Skeletal muscle tissue (tissue), 4 donors: ENCODE measurements around the gene KRTAP5-2. TPM values are rescaled to one million over a fixed set of nuclear protein-coding genes. Genes with fewer than 3 reads are reported as not detected.
A peak's percentile ranks its signal among the peaks of the same experiment; 100 is the strongest.

Experiments used
- H3K27ac ChIP-seq: one replicate; pipeline ENCODE4 v1.7.0; 2013; ENCODE audit warnings: mild to moderate bottlenecking, low read depth, low read length, inconsistent platforms
- H3K27me3 ChIP-seq, 3 donors: one replicate each; pipeline ENCODE4 v1.7.0; 2013; ENCODE audit warnings: low read length in 3 of 3; ENCODE audit not compliant: control insufficient read depth in 3 of 3, insufficient read depth in 3 of 3
- H3K36me3 ChIP-seq, 3 donors: one replicate each; pipeline ENCODE4 v1.7.0; 2013; ENCODE audit warnings: low read length in 3 of 3; ENCODE audit not compliant: control insufficient read depth in 3 of 3, insufficient read depth in 3 of 3
- H3K4me1 ChIP-seq, 3 donors: one replicate each; pipeline ENCODE4 v1.7.0; 2013; ENCODE audit warnings: low read length in 3 of 3, mild to moderate bottlenecking in 3 of 3; ENCODE audit not compliant: control insufficient read depth in 3 of 3, insufficient read depth in 3 of 3
- H3K4me3 ChIP-seq, 3 donors: one replicate each; pipeline ENCODE4 v1.7.0; 2013; ENCODE audit warnings: low read length in 3 of 3
- H3K9ac ChIP-seq, 3 donors: one replicate each; pipeline ENCODE4 v1.7.0; 2013; ENCODE audit warnings: low read length in 3 of 3, mild to moderate bottlenecking in 3 of 3, moderate library complexity in 2 of 3, low read depth in 1 of 3
- H3K9me3 ChIP-seq, 3 donors: one replicate each; pipeline ENCODE4 v1.7.0; 2013; ENCODE audit warnings: low read length in 3 of 3; ENCODE audit not compliant: control insufficient read depth in 3 of 3
- total RNA-seq: library from RNA; depleted of rRNA; stranded (reverse); fragments of >200 nt; gene quantifications from one replicate; pipeline ENCODE4 v1.2.3, GENCODE V29; 2014
- donor health status: Osteomylitis.

The KRTAP5-2 gene
- total RNA-seq, 1 donor from 2014 or later, result not detected

- Histone ChIP-seq H3K27ac (no peak overlapping the region), H3K4me3 (no peak overlapping the region), H3K36me3 (peaks cover 2 to 41% (median 12%) of the 10 kb centered on the region in 3 donors), H3K4me1 (peaks cover 19 to 83% (median 78%) of the 10 kb centered on the region in 3 donors), H3K9ac (no peak overlapping the region), H3K9me3 (no peaks in the 10 kb centered on the region), H3K27me3 (no peaks in the 10 kb centered on the region)
Observed at GRCh38 chr11:1563697-1564534, 34.2 kb downstream of the KRTAP5-2 start.

GRCh38 chr11:1563149-1563638 lies 34.9 kb downstream of the KRTAP5-2 start:
- Histone ChIP-seq H3K27me3 (no peaks in the 10 kb centered on the region), H3K36me3 (peaks cover 2 to 41% (median 12%) of the 10 kb centered on the region in 3 donors), H3K9ac (peak overlapping the region in 1 of 3 donors; percentile 25), H3K27ac (no peak overlapping the region), H3K9me3 (no peaks in the 10 kb centered on the region), H3K4me3 (no peak overlapping the region), H3K4me1 (peaks cover 26 to 83% (median 78%) of the 10 kb centered on the region in 3 donors)

DNA sequence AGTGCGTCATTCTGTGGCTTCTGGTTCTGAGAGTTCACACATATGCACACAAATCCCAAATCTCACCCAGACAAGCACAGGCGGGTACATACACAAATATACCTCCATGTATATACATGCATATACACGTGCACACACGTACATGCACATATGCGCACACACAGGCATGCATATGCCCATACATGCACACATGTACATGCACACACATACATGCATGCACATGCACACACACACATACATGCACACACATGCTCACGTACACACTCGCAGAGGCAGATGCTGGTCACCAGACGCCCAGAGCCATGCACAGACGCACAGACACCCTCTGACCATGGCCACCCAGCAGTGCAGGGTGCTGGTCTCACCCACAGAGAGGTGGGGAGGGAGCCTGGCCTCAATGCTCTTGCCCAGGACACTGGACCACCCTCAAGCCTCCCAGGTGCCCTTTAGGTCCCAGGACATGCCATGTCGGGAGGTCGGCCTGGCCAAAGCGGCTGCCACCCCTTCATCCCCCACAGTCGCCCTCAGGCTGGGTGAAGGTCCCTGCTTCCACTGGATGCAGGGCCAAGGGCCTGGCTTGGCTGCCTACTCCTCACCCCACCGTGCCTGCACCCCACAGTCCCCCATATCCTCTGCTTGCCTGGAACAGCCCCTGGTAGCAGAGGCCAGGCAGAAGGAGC lies 35.5 kb downstream of the KRTAP5-2 start:
- Histone ChIP-seq H3K36me3 (peaks cover 2 to 44% (median 13%) of the 10 kb centered on the region in 3 donors), H3K4me3 (no peak overlapping the region), H3K4me1 (peaks cover 23 to 77% (median 76%) of the 10 kb centered on the region in 3 donors), H3K27me3 (no peaks in the 10 kb centered on the region), H3K9ac (peak overlapping the region in 1 of 3 donors; percentile 33), H3K27ac (no peak overlapping the region), H3K9me3 (no peaks in the 10 kb centered on the region)

- H3K36me3 ChIP-seq, result peaks cover 2 to 50% (median 16%) of the 10 kb centered on the region in 3 donors
- H3K27me3 ChIP-seq, result no peaks in the 10 kb centered on the region
- no peak overlapping the region for H3K4me3 ChIP-seq
- no peak overlapping the region for H3K9ac ChIP-seq
- H3K27ac ChIP-seq, result no peak overlapping the region
- no peaks in the 10 kb centered on the region for H3K9me3 ChIP-seq
- peaks cover 18 to 71% (median 71%) of the 10 kb centered on the region in 3 donors for H3K4me1 ChIP-seq
Observed at GRCh38 chr11:1561955-1562354, 36.1 kb downstream of the KRTAP5-2 start.

GRCh38 chr11:1561266-1561665 lies 36.8 kb downstream of the KRTAP5-2 start:
- Histone ChIP-seq H3K36me3 (peaks cover 2 to 51% (median 16%) of the 10 kb centered on the region in 3 donors), H3K27ac (no peak overlapping the region), H3K4me3 (no peak overlapping the region), H3K27me3 (no peaks in the 10 kb centered on the region), H3K4me1 (peaks cover 17 to 64% (median 64%) of the 10 kb centered on the region in 3 donors), H3K9ac (peak overlapping the region in 1 of 3 donors; percentile 84), H3K9me3 (no peaks in the 10 kb centered on the region)

DNA sequence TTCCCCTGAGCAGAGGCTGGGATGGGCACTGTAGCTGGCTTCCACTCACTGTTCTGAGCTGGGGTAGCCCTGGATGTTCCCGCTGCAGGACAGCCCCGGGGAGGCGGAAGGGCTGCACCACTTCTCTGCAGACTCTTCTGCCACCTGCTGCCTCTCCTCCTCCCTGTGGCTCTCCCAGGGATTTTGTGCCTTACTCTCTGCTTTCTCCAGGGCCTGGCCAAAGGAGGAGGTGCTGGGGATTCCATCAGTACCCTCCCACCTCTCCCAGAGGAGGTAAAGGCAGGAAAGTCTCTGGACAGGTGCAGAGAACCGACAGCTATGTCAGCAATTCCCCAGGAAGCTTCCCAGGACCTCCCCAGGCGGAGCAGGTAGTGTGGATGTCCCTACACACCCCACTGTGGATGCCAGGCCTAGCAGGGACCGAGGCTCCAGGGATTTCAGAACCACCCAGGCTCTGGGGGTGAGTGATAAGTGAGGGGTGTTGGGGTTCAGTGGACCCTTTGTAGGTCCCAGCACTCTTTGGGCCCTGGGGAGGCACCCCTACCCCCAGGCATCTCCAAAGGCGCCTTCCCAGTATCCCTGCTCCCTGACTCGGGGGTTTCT lies 37.3 kb downstream of the KRTAP5-2 start:
- Histone ChIP-seq H3K27ac (no peak overlapping the region), H3K9ac (peak overlapping the region in 2 of 3 donors; percentile 16 to 84), H3K27me3 (no peaks in the 10 kb centered on the region), H3K4me1 (peaks cover 17 to 59% (median 58%) of the 10 kb centered on the region in 3 donors), H3K9me3 (no peaks in the 10 kb centered on the region), H3K4me3 (peak overlapping the region in 1 of 3 donors; percentile 22), H3K36me3 (peaks cover 2 to 51% (median 16%) of the 10 kb centered on the region in 3 donors)

- peaks cover 2 to 50% (median 16%) of the 10 kb centered on the region in 3 donors for H3K36me3 ChIP-seq
Observed at GRCh38 chr11:1560002-1560648, 38.0 kb downstream of the KRTAP5-2 start.

GRCh38 chr11:1559111-1559951 lies 38.8 kb downstream of the KRTAP5-2 start:
- Histone ChIP-seq H3K9ac (peak overlapping the region in 2 of 3 donors; percentile 71 to 84), H3K27ac (peak overlapping the region; percentile 89), H3K4me3 (peak overlapping the region in 2 of 3 donors; percentile 35 to 52), H3K36me3 (peaks cover 2 to 49% (median 16%) of the 10 kb centered on the region in 3 donors), H3K27me3 (no peaks in the 10 kb centered on the region), H3K9me3 (no peaks in the 10 kb centered on the region), H3K4me1 (peaks cover 17 to 54% (median 47%) of the 10 kb centered on the region in 3 donors)

More at GRCh38 chr11:1560002-1560648, 38.0 kb downstream of the KRTAP5-2 start:
- H3K9ac ChIP-seq, result peak overlapping the region in 2 of 3 donors; percentile 16 to 84
- no peaks in the 10 kb centered on the region for H3K27me3 ChIP-seq
- peaks cover 17 to 58% (median 53%) of the 10 kb centered on the region in 3 donors for H3K4me1 ChIP-seq
- H3K4me3 ChIP-seq, result peak overlapping the region in 1 of 3 donors; percentile 29
- H3K27ac ChIP-seq, result peak overlapping the region; percentile 89
- no peaks in the 10 kb centered on the region for H3K9me3 ChIP-seq
